SKM-1 (cell line): ENCODE measurements around the gene CTNND2.

Source experiments
- DNase-seq: peaks from one replicate; lab custom pipeline; 2025; ENCODE audit not compliant: unreplicated experiment; lab: John Stamatoyannopoulos, UW

Gene CTNND2

DNA sequence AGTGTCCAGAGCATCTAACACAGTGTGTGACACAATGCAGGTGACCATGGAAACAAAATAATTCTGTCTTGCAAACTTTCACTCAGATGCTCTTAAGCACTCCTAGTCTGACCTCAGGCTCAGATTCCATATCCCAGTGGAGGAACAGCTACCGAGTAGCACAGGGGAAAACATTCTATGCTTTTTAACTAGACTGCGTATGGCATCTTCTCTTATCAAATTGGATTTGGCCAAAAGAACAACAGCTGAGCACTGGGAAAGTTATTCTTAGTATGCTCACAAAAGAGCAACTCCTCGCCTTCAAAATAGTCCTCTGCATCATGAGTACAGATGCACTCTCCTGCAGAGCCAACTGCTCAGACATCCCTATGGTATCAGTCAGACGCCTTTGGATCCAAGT, 615.0 kb downstream of the CTNND2 start:
- DNase-seq = no peak

GRCh38 chr5:11281842-11282241, 622.4 kb downstream of the CTNND2 start:
- DNase-seq = no peak

GRCh38 chr5:11277323-11277722, 626.9 kb downstream of the CTNND2 start:
- no peak for DNase-seq

- DNase-seq = no peak
Measured at GRCh38 chr5:11273180-11273903, 630.9 kb downstream of the CTNND2 start.

GRCh38 chr5:11269515-11269914, 634.7 kb downstream of the CTNND2 start:
- no peak for DNase-seq

GRCh38 chr5:11268891-11269290, 635.4 kb downstream of the CTNND2 start:
- DNase-seq = no peak

DNA sequence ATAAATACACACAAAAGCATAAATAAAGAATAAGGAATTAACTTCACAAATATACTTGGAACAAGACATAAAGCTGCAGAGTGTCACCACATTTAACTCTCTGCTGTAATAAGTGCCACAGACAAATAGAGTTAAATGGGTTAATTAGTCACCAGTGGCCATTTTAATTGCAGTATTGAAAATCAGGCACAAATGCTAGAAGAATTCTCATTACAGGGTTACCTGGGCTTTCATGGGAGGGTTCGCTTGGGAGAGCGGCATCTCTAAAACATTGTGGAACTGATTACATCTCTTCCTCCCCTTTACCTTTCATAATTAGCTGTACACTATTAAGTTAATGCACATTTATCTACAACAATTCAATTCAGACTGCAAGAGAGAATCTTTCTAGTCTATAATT, 637.9 kb downstream of the CTNND2 start:
- DNase-seq = no peak

DNA sequence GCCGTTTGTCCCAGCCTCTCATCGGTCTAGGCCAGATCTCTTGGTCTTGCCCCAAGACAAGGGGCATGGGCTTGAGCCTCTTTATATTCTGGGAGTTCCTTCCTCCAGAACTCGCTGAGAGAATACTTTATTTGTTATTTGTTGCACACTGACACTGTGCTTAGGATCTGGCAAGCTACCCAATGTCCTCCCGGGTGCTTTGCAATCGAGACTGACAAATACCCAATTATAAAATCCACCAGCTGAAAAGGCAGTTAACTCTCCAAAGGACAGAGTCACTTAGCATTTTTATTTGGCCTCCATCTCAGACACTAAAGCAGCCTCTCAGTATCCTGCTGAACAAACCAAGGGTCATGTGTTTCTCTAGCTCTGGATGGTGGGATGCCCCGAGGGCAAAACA, 643.0 kb downstream of the CTNND2 start:
- DNase-seq = no peak

- DNase-seq = no peak
Measured at GRCh38 chr5:11258001-11258400, 646.2 kb downstream of the CTNND2 start.

DNA sequence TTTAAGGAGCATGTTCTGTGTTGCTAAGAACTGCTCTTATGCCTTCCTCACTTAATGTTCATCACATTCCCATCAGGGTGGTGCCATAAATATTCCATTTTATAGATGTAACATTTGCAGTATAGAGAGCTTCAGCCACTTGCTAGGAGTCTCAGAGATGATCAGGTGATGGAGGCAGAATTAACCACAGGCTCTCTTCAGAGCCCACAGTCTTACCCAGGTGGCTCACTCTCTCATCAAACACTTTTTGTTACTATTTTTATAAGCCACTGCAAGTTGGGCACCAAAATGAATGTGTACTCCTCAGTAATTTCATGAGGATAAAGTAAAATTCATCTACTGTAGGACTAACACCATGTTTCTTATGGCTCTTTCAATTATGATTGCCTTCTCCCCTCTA, 651.7 kb downstream of the CTNND2 start:
- no peak for DNase-seq

GRCh38 chr5:11252075-11252474, 652.2 kb downstream of the CTNND2 start:
- DNase-seq = no peak

- no peak for DNase-seq
Measured at GRCh38 chr5:11251247-11251646, 653.0 kb downstream of the CTNND2 start.

DNA sequence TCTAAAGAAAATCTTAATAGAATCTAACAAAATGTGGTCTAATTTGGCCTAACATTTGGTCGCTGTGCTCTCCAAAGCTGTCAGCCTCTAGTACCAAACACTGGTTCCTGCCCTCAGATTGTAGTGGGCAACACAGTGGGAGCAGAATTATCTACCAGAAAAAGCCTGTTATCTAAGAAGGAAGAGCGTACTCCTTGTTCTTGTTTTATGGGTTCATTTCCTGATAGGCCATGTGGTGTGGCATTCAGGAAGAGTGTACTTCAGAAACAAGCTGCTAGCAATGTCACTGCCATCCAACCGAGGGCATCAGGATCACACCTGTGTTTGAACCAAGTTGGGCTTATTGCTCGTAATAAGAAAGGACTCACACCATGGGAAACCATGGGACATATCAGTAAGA, 655.3 kb downstream of the CTNND2 start:
- DNase-seq = no peak

DNA sequence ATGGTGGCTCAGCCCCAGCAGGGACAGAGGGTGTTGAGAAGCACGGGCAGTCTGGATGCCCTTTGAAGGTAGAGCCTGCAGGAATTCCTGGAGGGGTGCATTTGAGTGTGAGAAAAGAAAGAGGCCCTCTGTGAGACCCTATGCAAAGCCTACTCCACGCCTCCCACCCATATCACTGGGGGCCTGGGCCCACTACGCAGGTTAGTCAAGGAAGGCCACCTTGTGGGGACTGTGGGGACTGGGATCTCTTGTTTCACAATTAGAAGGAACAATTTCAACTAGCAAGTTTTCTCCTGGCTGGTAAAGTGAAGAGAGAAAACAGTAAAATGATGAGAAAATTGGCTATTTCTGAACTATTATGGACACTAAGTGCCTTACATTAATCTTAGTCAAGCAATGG, 657.0 kb downstream of the CTNND2 start:
- DNase-seq = no peak

DNA sequence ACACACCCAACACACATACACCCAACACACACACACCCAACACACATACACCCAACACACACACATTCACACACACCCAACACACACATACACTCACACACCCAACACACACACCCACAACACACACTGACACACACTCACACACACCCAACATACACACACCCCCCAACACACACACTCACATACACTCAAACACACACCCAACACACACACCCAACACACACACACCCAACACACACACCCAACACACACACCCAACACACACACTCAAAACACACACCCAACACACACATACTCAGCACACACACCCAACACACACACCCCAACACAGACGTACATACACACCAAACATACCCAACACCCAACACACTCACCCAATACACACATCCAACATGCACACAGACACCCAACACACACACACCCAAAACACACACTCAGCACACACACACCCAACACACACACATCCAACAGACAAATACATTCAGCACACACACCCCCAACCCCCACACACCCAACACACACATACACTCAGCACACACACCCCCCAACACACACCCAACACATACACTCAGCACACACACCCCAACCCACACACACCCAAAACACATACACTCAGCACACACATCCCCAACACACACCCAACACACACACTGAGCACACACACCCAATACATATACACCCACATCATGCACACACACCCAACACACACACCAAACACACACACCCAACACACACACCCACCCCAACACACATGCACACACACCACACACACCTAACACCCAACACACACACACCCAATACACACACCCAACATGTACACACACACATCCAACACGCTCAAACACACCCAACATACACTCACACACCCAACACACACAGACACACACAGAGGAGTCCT, 663.7 kb downstream of the CTNND2 start:
- no peak for DNase-seq

DNA sequence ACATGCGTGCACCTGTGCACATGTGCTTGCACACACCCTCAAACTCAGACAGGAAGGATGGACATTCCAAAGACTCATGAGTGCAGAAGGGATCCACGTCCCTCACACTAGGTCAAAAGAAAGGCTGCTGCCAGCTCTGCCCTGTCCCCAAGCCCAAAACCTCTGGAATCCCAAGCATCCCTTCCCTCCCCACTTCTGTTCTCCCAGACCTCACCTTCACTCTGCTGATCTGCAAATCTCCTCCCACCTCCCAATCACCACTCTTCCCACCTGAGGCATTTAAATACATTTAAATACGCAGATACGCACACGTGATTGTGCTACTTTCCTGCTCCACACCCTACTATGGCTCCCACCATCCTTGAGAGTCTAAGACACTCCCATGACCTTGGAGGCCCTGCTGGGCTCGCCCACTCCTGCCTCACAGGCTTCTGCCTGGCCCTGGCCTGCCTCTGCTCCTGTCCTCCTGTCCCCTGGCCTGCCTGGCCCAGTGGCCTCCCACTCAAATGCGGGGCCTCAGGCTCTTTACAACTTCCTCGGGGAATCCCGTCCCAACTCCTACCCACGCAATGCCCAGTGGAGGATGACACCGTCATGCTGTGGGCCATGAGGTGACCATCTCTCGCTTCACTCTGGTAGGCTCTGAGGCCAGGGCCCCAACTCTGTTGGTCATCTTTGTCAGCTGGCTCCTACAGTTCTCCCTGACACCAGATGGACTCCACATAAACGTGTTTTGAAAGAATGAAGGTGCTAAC, 664.8 kb downstream of the CTNND2 start:
- DNase-seq = no peak

- DNase-seq = peak; percentile 57
Measured at GRCh38 chr5:11234501-11234911, 669.7 kb downstream of the CTNND2 start.

- no peak for DNase-seq
Measured at GRCh38 chr5:11230890-11231289, 673.4 kb downstream of the CTNND2 start.

DNA sequence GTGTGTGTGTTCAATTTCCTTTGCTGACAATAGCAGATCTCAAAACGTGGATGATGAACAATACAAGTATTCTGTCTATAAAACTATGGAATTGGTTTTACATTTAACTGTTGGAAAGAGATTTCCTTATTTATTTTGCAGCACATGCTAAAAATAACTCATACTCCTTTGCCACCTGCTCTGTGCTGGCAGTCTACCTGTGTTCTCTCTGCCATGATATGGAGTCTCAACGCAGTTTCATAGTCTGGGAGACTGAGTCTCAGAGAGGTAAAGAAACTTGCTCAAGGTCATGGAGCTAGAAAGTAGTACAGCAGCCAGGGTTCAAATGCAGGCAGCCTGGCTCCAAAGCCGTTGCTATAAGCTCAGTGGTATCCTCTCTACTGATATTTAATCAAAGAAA, 677.2 kb downstream of the CTNND2 start:
- no peak for DNase-seq

DNA sequence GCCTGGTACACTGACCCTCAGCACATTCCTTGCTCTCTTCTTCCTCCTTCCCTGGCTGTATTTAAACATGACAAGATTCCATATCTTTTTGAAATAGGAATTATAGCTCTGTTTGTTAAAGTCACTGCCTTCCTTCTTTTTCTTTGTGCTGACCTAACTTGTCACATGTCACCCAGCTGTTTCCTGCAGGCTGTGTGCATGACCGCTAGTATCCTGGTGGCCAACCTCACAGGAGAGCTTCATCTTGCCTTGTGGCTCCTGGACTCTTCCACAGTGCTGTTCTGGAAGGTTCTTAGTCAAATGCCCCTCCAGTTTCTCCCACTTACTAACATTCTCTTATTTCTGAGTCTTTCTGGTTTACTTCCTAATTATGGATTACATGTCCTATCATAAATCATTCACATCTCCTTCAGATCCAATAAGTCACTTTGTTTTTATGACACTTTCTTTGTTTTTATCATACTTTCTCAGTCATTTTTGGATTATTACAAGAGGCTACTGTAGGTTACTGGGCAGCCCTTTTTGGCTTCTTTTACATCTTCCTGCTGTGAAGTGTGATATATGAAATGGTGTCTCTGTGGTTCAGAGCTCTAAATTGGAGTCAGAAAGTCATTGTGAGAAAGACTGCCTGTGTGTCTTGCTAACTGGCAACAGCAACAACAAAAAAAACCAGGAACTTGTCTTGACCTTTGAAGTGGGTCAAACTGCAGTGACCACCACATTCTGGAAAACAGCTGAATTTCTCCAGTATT, 679.6 kb downstream of the CTNND2 start:
- DNase-seq = no peak

GRCh38 chr5:11222169-11222568, 682.1 kb downstream of the CTNND2 start:
- no peak for DNase-seq
